ENCODE data around the gene TIMP4. TPM values are rescaled to one million over a fixed set of nuclear protein-coding genes. Genes with fewer than 3 reads are reported as not detected.

TIMP4 gene
- total RNA-seq, 1 experiment from 2014 or later: not detected

- H3K4me1 ChIP-seq (ENCODE audit: control insufficient read depth, insufficient read depth, low read length): no peaks in the 10 kb centered on the region
- ATAC-seq (no peak), DNase-seq (ENCODE audit: low read depth, low spot score) (no peak)
- H3K27me3 ChIP-seq (ENCODE audit: control insufficient read depth, insufficient read depth, low read length): peaks cover 2% of the 10 kb centered on the region; the same call in 1 of the 2 replicates
- H3K27ac ChIP-seq (ENCODE audit: low read length): no peak overlapping the region
- H3K9me3 ChIP-seq (ENCODE audit: control insufficient read depth, insufficient read depth, low read depth, low read length): no peaks in the 10 kb centered on the region
- ChIA-PET CTCF (no interaction called here), POLR2A (interaction anchor here (0.5 kb wide), 1 partner anchor 209 kb away, joined by 5 read pairs; no protein-coding TSS in a partner anchor)
- in situ Hi-C loops (cut with HindIII; ENCODE audit: low pct_unique_long_range_greater_than_20kb, low sequenced_read_pairs) (no loop called here), intact Hi-C loops (cut with micrococcal nuclease; ENCODE audit: unreplicated experiment) (no loop called here)
- no peak for TF ChIP-seq POLR2AphosphoS5 (IDR thresholded peaks at IDR 0.05; ENCODE audit: low read depth, low read length)
- no peaks in the 10 kb centered on the region for H3K36me3 ChIP-seq (ENCODE audit: control insufficient read depth, insufficient read depth, low read length)
- BruUV-seq (replicated peaks): no TSS peak
- H3K4me3 ChIP-seq (ENCODE audit: low read depth in 2 of 2, low read length in 2 of 2): no peak overlapping the region
These were observed 41.2 kb downstream of the TIMP4 start for GRCh38 chr3:12117473-12117872.

DNA sequence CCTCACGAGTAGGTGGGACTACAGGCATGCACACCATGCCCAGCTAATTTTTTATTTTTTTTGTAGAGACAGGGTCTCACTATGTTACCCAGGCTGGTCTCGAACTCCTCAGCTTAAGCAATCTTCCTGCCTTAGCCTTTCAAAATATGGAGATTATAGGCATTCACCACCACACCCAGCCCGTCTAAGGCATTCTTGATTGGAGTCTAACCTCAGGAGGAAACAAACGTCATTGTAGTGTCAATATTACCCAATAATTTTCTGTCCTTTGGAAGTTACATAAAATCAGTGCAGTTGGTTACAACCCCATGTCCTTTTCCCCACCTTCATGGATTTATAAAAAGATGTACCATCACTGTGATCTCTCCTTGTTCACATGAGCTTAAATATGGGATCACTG, 41.8 kb downstream of the TIMP4 start:
- Histone ChIP-seq H3K27me3 (ENCODE audit: control insufficient read depth, insufficient read depth, low read length) (peaks cover 2% of the 10 kb centered on the region; the same call in 1 of the 2 replicates), H3K36me3 (ENCODE audit: control insufficient read depth, insufficient read depth, low read length) (no peaks in the 10 kb centered on the region), H3K9me3 (ENCODE audit: control insufficient read depth, insufficient read depth, low read depth, low read length) (no peaks in the 10 kb centered on the region), H3K4me3 (ENCODE audit: low read depth in 2 of 2, low read length in 2 of 2) (no peak overlapping the region), H3K4me1 (ENCODE audit: control insufficient read depth, insufficient read depth, low read length) (no peaks in the 10 kb centered on the region), H3K27ac (ENCODE audit: low read length) (no peak overlapping the region)
- DNase-seq (ENCODE audit: low read depth, low spot score) (no peak), ATAC-seq (no peak)
- ChIA-PET CTCF (interaction anchor here (0.6 kb wide), 1 partner anchor 275 kb away, joined by 3 read pairs; no protein-coding TSS in a partner anchor), POLR2A (no interaction called here)
- no peak for TF ChIP-seq POLR2AphosphoS5 (IDR thresholded peaks at IDR 0.05; ENCODE audit: low read depth, low read length)
- TF ChIP-seq TCF7L2 (IDR thresholded peaks at IDR 0.05; ENCODE audit: low read depth, low read length): no peak
- no peak for TF ChIP-seq CTCF (IDR thresholded peaks at IDR 0.05)
- no peak for TF ChIP-seq SIN3A (IDR thresholded peaks at IDR 0.05; ENCODE audit: borderline replicate concordance, insufficient read depth, low read depth, low read length)
- TF ChIP-seq REST (IDR thresholded peaks at IDR 0.05; ENCODE audit: insufficient read depth in 1 of 2, low read depth in 2 of 2, low read length in 1 of 2): no peak
- intact Hi-C loops (cut with micrococcal nuclease; ENCODE audit: unreplicated experiment): no loop called here
- in situ Hi-C loops (cut with HindIII; ENCODE audit: low pct_unique_long_range_greater_than_20kb, low sequenced_read_pairs): no loop called here
- no TSS peak for BruUV-seq (replicated peaks)

- DNase-seq (ENCODE audit: low read depth, low spot score) (no peak), ATAC-seq (no peak)
- Histone ChIP-seq H3K27me3 (ENCODE audit: control insufficient read depth, insufficient read depth, low read length) (peaks cover 2% of the 10 kb centered on the region; the same call in 1 of the 2 replicates), H3K36me3 (ENCODE audit: control insufficient read depth, insufficient read depth, low read length) (no peaks in the 10 kb centered on the region), H3K4me1 (ENCODE audit: control insufficient read depth, insufficient read depth, low read length) (no peaks in the 10 kb centered on the region), H3K27ac (ENCODE audit: low read length) (no peak overlapping the region), H3K4me3 (ENCODE audit: low read depth in 2 of 2, low read length in 2 of 2) (no peak overlapping the region), H3K9me3 (ENCODE audit: control insufficient read depth, insufficient read depth, low read depth, low read length) (no peaks in the 10 kb centered on the region)
- intact Hi-C loops (cut with micrococcal nuclease; ENCODE audit: unreplicated experiment) (no loop called here), in situ Hi-C loops (cut with HindIII; ENCODE audit: low pct_unique_long_range_greater_than_20kb, low sequenced_read_pairs) (no loop called here)
- ChIA-PET CTCF (no interaction called here), POLR2A (no interaction called here)
- no TSS peak for BruUV-seq (replicated peaks)
- TF ChIP-seq CTCF (IDR thresholded peaks at IDR 0.05) (no peak), TCF7L2 (IDR thresholded peaks at IDR 0.05; ENCODE audit: low read depth, low read length) (no peak), REST (IDR thresholded peaks at IDR 0.05; ENCODE audit: insufficient read depth in 1 of 2, low read depth in 2 of 2, low read length in 1 of 2) (no peak)
These were observed 42.9 kb downstream of the TIMP4 start for GRCh38 chr3:12115849-12116248.

All from Panc1 (cell line).